Midbrain (tissue), 1 donor: ENCODE measurements around the gene CHRND.
"Not testable (repeated sequence)": the region's sequence is repeated elsewhere in the genome, so short reads cannot be mapped to it uniquely, and the experiment has no call there.

Source experiments
- DNase-seq: peaks from one replicate; lab custom pipeline; 2025; lab: John Stamatoyannopoulos, UW

CHRND gene

DNA sequence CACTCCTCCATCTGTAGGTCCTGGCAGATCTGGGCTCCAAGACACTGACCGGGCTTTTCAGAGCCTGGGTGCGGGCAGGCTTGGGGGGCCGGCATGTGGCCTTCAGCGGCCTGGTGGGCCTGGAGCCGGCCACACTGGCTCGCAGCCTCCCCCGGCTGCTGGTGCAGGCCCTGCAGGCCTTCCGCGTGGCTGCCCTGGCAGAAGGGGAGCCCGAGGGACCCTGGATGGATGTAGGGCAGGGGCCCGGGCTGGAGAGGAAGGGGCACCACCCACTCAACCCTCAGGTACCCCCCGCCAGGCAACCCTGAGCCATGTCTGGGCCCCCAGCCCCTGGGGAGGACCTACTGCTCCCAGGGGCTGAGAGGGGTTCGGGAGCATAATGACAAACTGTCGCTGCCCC lies 761 bp upstream of the CHRND start:
- DNase-seq: no peak

DNA sequence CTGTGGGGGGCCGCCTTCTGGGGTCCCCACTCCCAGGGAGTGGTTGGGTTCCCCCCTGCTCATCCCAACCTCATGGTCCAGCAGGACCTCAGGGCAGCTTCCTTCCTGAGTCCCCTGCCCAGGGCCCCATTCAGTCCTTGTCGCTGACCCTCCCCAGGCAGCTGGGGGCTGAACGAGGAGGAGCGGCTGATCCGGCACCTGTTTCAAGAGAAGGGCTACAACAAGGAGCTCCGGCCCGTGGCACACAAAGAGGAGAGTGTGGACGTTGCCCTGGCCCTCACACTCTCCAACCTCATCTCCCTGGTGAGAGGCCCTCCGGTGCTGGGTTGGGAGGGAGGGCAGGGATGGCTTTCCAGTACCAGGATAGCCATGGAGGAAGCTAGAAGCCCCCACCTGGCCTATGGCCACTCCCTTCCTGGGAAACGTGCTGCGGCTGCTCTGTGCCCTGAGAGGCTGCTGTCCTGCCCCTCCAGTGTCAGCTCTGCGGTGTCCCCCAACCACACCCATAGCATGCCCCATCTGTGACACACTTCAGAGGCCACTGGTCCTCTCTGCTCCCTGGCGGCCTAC lies 497 bp downstream of the CHRND start:
- DNase-seq: no peak

DNA sequence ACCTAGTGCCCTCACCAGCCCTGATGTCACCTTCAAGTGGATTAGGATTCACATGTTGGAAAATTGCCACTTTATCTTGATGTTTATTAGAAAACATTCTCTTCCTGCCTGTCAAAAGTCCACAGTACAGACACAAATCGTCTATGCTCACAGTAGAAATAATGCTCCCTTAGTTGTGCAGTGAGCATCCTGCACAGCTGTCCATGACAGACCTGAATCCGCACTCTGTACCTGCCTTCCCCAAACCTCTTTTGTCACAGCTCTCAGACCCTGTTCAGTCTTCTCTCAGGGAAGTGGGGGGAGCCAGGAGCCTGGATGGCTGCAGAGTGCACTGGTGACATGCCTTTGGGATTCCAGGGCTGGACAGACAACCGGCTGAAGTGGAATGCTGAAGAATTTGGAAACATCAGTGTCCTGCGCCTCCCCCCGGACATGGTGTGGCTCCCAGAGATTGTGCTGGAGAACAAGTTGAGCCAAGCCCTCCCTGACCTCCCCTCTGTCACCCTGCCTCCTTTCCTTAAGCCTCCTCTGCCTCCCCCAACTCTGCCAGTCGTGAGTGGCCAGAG lies 2.0 kb downstream of the CHRND start:
- no peak for DNase-seq

DNA sequence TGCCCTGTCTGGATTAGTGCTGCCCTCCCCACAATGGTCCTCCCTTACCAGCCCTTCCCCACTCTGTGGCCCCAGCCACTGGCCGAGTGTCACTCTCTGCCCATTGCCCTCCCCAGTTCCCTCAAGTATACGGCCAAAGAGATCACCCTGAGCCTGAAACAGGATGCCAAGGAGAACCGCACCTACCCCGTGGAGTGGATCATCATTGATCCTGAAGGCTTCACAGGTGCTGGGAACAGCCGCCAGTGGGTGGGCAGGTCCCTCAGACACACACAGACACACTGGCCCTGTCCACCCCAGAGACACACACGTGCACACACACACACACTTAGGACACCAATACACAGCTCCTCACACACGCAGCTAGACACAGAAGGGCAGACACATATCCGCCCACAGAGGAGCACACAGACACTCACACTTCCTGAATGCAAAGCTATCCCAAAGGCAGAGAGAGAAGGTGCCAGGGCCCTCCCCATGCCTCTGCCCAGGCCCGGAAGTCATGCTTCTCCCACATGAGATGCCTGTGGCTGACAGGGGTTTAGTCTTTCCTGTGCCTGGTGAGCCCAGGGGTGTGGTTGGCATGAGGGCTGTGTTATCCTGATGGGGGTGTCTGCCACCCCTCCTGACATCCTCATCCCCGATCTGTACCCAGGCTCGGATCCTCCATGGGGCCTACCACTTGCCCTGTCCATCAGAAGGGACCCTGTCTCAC lies 2.9 kb downstream of the CHRND start:
- no peak for DNase-seq

DNA sequence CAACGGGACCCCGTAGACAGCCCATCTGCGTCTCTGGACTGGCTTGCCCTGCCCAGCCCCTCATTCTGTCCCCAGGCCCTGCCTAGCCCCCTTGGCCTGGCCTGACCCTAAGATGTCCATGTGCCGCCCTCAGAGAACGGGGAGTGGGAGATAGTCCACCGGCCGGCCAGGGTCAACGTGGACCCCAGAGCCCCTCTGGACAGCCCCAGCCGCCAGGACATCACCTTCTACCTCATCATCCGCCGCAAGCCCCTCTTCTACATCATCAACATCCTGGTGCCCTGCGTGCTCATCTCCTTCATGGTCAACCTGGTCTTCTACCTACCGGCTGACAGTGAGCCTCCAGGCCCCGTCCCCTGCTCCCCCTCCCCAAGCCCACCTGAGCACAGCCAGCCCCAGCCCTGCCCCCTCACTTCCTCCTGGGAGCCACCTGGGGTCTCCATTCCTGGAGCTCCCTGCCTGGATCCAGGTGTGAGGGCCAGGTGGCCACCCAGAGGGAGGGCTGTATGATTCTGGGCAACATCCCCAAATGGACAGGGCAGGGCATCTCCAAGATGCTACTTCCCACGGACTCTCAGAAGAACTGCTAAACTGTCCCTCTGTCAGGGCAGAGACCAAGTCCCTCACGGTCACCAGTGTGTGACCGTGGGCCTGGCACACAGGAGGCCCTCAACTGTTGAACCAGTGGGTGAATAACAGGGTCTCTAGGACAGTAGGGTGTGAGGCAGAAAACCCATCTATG lies 4.0 kb downstream of the CHRND start:
- DNase-seq: no peak

DNA sequence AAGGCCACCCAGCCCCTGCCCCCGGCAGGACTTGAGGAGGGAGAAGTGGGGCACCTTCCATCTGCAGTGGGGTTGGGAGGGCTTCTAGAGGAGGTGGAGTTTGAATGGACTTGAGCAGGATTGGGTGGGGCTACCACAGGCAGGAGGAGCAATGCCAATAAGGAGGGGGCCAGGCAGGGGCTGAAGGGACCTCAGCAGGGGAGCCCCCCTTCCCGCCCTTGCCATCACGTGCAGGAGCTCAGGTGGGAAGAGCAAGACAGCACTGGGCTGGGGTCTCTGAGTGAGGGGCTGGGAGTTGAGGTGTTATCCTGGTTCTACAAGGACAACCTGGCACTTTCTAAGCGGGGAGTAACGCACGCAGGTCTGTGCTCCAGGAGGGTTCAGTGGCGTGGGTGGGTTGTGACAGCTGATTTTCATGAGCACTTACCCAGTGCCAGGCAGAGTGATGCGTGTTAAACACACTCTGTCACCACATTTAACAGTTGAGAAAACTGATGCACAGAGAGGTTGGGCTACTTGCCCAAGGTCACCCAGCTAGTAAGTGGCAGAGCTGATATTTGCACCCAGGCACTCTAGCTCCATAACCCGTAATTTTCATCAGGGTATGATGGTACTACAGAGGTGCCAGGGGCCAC lies 4.8 kb downstream of the CHRND start:
- DNase-seq: no peak

DNA sequence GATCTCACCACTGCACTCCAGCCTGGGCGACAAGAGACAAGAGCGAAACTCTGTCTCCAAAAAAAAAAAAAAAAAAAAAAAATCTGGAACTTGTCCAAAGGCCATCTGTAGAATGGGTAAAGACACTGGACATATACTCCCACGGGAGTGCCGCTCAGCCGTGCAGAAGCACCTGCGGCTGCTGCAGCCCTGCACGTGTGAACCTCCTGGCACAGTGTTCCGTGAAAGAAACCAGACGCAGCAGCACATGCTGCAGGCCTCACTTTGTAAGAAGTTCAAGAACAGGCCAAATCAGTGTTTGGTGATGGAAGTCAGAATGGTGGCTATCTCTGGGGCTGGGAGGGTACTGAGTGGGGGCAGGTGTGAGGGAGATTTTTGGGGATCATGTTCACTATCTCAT lies 6.5 kb downstream of the CHRND start:
- no peak for DNase-seq

DNA sequence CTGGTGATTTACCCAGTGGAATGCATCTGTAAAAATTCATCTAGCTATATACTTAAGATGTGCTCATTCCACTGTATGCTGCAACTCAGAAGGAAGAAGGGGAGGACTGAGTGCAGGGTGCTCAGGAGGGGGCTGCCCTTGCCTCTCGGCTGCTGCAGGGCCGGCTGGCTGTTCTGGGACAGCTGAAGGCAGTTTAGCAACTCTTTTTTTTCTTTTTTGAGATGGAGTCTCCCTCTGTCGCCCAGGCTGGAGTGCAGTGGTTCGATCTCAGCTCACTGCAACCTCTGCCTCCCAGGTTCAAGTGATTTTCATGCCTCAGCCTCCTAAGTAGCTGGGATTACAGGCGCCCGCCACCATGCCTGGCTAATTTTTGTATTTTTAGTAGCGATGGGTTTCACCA lies 6.9 kb downstream of the CHRND start:
- DNase-seq: not testable (repeated sequence)

DNA sequence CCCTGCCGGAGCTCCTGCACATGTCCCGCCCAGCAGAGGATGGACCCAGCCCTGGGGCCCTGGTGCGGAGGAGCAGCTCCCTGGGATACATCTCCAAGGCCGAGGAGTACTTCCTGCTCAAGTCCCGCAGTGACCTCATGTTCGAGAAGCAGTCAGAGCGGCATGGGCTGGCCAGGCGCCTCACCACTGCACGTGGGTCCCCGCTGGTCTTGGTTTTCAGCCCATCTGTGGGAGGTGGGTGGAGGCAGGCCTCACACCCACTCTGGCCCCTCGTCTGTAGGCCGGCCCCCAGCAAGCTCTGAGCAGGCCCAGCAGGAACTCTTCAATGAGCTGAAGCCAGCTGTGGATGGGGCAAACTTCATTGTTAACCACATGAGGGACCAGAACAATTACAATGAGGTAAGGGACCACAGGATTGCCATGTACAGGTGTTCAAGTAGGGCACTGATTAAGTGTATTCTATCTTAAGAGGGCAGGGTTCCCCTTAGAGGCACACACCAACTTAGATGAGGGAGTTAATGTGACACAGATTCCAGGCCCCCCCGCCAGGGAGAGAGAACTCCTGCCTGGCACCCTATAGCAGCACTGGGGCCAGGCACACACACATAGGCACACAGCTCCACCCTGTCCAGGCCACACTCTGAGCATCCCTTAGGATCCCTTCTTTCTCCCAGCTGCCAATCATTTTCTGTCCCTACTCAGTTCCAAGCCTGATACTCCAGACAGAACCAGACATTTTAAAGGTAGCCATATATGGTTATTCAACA lies 8.2 kb downstream of the CHRND start:
- no peak for DNase-seq

DNA sequence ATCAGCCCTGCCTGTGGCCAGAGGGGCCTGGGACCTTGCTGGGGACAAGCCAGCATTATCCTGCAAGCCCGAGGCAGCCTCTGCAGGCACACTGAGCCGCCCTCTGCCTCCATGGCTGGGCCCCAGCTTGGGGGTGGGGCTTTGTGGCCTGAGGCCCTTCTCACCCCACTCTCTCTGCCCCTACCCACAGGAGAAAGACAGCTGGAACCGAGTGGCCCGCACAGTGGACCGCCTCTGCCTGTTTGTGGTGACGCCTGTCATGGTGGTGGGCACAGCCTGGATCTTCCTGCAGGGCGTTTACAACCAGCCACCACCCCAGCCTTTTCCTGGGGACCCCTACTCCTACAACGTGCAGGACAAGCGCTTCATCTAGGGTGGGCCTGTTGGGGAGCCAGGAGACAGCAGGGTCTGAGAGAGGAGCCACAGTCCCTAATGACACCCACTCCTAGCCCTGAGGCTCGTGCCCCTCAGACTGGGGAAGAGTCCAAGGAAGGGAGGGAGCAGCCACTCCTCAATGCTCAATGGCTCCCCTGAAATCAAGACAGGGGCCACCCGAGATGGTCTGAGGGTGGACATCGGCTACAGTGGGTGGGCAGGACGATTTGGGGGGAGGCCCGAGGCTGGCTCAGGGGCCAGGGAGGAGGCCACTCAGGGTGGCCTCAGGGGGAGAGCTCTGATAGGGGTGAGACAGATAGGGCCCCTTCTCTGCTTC lies 9.1 kb downstream of the CHRND start:
- DNase-seq: no peak

DNA sequence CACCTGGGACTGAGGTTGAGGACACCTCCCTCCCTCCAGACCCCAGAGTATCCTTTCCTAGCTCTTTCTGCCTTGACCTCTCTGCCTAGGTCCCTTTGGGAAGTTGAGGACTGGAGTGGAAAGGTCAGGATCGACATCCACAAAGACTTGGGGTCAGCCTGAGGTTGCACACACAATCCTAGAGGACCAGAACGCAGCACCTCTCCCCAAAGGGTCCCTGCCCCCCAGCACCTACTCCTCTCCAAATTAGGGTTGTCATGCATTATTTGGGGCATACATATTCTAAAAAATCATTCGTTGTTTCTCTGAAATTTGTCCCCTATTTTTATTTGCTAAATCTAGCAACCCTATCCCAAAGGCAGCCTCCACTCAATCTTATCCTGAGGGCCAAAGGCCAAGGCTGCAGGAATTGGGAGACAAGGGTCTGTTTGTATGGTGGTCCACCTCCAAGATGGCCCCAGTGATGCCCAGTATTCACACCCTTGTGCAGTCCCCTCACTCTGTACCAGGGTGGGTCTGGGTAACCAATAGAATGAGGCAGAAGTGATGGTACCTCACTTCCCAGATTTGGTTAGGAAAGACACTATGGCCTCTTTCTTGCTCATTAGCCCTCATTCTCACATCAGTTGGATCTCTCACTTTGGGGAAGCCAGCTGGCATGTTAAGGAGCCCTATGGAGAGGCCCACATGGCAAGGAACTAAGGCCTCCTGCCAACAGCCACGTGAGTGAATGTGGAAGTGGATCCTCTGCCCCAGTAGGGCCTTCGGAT lies 10.0 kb downstream of the CHRND start:
- DNase-seq: no peak

DNA sequence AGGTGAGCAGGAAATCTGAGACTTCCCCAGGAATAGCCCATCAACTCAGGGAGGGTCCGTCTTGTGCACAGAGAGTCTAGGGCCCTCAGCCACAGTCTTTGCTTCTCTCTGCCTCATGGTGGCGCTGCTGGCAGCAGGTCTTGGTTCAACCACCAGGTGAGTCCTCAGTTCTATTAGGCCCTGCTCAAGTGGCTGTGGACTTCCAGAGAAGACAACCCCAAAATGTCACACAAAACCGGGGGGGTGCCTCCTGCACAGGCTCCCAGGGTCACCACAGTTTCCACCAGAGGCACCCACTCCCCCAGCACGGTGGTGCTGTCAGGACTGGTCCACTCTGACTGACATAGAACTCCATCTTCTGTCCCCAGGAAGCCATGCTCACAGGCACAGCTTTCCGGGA lies 11.1 kb downstream of the CHRND start:
- DNase-seq: no peak

DNA sequence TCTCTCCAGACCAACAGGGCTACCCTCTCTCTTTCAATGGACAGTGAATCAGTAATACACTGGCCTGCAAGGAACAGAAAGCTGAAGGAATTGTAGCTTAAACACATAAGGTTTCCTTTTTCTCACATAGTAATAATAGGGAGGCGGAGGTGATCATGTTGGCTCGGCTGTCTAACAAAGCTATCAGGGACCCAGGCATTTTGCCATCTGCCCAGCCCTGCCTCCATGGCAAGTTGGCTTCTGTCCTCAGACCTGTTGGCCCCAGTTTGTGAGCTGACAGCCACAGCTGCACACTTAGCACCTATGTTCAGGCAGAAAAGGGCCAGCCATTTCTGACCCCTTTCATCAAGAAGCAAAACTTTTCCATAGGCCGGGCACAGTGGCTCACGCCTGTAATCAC lies 11.5 kb downstream of the CHRND start:
- DNase-seq: no peak

DNA sequence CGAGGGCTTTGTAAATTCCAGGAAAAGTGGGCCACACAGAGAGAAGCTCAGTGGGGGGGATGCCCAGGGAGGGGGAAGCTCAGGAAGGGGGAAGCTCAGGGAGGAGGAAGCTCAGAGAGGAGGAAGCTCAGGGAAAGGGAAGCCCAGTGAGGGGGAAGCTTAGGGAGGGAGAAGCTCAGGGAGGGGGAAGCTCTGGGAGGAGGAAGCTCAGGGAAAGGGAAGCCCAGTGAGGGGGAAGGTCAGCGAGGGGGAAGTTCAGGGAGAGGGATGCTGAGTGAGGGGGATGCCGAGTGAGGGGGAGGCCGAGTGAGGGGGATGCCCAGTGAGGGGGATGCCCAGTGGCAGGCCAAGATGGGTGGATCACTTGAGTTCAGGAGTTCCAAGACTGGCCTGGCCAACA lies 12.7 kb downstream of the CHRND start:
- DNase-seq: no peak

DNA sequence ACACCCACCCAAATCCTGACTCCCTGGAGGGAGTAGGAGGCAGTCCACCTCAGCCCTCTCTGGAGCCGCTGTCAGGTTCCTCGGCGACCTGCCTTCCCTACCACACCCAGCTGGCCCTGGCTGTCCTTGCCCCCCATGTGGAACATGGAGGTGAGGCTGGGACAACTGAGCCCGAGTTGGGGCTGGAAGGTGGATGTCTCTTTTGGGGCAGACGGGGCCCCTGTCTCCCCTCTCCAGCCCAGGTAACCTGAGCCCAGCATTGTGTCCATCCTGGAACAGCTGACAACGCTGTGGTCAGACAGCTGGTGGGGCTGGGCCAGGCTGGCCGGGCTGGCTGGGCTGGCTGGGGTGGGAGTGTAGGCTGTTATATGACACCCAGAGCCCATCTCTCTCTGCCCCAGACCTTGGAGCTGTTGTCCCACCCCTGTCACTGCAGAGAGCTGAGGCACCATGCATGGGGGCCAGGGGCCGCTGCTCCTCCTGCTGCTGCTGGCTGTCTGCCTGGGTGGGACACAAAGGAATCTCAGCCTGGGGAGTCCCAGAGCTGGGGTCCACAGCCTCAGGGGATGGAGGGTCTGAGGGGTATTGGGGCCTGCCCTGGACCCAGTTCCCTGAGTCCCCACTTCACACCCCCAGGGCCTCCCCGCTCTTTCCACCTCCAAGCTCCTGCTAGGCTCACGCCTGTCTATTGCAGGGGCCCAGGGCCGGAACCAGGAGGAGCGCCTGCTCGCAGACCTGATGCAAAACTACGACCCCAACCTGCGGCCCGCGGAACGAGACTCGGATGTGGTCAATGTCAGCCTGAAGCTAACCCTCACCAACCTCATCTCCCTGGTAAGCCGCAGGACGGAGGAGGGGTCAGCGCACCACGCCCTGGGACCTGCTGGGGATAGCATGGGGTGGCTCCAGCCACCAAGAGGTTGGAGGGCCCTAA lies 13.6 kb downstream of the CHRND start, which contains the start of gene CHRNG:
CHRNG (plus strand) TSS at position 395 of the 934 bp plus-strand sequence; CDS start at position 451, 56 bp downstream.
- DNase-seq: no peak

DNA sequence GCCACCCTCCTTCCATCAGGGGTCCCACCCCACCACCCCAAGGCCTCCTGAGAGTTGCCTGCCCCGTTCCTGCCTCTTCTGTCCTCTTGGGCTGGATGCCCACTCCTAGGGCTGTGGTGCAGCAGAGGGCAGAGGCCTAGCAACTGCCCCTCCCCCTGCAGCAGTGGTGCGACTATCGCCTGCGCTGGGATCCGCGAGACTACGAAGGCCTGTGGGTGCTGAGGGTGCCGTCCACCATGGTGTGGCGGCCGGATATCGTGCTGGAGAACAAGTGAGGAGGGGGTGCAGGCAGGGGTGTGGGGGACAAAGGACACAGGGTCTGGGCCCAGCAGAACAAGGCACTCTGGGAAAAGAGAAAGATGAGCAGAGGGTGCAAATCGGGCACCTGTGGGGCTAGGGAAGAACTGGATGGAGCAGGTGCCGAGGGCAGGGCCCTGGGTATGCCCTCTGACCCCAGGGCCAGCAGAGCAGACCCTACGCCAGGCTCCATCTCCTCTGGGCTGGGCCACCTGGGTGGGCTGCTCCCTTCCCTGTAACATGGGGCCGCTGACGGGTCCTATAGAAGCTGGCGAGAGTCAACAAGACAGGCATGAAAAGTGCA lies 14.6 kb downstream of the CHRND start:
- DNase-seq: no peak

DNA sequence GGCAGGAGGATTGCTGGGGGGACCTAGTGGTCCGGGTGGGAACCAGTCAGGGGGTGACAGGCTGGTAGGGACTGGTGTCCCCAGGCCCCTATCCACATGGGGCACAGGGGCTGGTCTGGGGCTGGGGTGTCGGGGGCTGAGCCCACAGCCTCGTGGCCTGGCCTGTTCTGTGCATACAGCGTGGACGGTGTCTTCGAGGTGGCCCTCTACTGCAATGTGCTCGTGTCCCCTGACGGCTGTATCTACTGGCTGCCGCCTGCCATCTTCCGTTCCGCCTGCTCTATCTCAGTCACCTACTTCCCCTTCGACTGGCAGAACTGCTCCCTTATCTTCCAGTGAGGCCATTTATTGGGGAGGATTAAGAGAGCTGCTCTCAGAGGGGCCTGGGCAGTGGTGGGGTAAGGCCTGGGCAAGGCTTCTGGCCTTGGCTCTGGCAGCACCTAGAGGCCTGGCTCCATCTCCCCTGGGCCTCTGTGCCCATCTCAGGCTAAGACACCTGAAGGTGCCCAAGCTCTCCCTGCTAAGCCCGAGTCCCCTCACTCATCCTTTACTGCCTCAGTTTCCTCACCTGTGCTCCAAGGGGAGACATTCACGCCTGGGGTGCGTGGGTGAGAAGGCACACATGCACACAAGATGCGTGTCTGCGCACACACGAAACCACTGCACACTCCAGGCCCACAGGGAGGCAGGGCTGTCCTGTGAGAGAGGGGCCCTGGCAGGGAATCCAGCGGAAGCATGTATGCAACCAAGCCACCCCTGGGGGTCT lies 15.4 kb downstream of the CHRND start:
- DNase-seq: no peak
